ENCODE results near the gene CCDC198.

- no peak for TF ChIP-seq CTCF (IDR thresholded peaks at IDR 0.05; ENCODE audit: poor library complexity, severe bottlenecking)
- TF ChIP-seq EP300 (conservative IDR thresholded peaks at IDR 0.05; ENCODE audit: poor library complexity, severe bottlenecking), result no peak
- TF ChIP-seq EZH2 (IDR thresholded peaks at IDR 0.05; ENCODE audit: borderline replicate concordance, insufficient read depth, low read length, poor library complexity, severe bottlenecking), result no peak
- no peak for TF ChIP-seq REST (IDR thresholded peaks at IDR 0.05; ENCODE audit: borderline replicate concordance)
Observed at GRCh38 chr14:57498659-57499058, 5.0 kb upstream of the CCDC198 start.
